Osteocyte (in vitro differentiated cells): Measurements from ENCODE around the gene CYP11A1. TPM values are rescaled to one million over a fixed set of nuclear protein-coding genes. Genes with fewer than 3 reads are reported as not detected.

Experiments used
- DNase-seq: peaks from one replicate; pipeline ENCODE4 v3.0.0; 2021; ENCODE audit warnings: mixed read lengths; ENCODE audit not compliant: unreplicated experiment; ENCODE audit errors: extremely low spot score
- H3K27ac Mint-ChIP-seq: one replicate; pipeline ENCODE4 v1.8.0; 2021; ENCODE audit warnings: mild to moderate bottlenecking, mixed read lengths; ENCODE audit not compliant: unreplicated experiment
- H3K27me3 Mint-ChIP-seq: one replicate; pipeline ENCODE4 v1.8.0; 2021; ENCODE audit warnings: mixed read lengths; ENCODE audit not compliant: unreplicated experiment
- H3K36me3 Mint-ChIP-seq: one replicate; pipeline ENCODE4 v1.8.0; 2021; ENCODE audit warnings: mixed read lengths; ENCODE audit not compliant: unreplicated experiment
- H3K4me1 Mint-ChIP-seq: one replicate; pipeline ENCODE4 v1.8.0; 2021; ENCODE audit warnings: mixed read lengths; ENCODE audit not compliant: unreplicated experiment
- H3K4me3 Mint-ChIP-seq: one replicate; pipeline ENCODE4 v1.8.0; 2021; ENCODE audit warnings: mild to moderate bottlenecking, moderate library complexity, mixed read lengths; ENCODE audit not compliant: unreplicated experiment
- H3K9me3 Mint-ChIP-seq: one replicate; pipeline ENCODE4 v1.8.0; 2021; ENCODE audit warnings: mixed read lengths; ENCODE audit not compliant: unreplicated experiment
- CTCF ChIP-seq: fragments of 200-600 bp; sonication (generic); IDR thresholded peaks from 2 replicates; pipeline ENCODE4 v1.5.0; 2021; ENCODE audit warnings: antibody characterized with exemption, mild to moderate bottlenecking, moderate library complexity
- total RNA-seq: library from RNA; stranded (reverse); gene quantifications from 2 replicates; pipeline ENCODE4 v1.2.1, GENCODE V29; 2021

The CYP11A1 gene
- total RNA-seq, 1 donor from 2014 or later: not detected

DNA sequence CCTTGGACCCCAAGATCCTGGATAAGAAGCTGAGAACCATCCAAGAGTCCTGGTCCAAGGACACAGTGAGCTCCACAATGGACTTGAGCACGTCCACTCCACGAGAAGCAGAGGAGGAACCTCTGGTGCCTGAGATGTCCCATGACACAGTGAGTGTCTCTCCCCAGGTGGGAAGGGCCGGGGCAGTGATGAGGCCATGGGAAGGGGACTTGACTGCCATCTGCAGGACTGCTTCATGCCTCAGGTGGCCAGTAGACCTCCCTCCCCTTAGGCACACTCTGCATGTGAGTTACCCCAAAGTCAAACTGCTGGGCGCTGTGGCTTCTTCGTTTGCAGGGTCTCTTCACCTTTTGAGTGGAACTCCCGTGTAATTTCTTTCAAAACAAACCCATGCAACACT is 71.6 kb downstream of the CYP11A1 start:
- no peak overlapping the region for H3K27ac Mint-ChIP-seq
- H3K36me3 Mint-ChIP-seq: no peaks in the 10 kb centered on the region
- TF ChIP-seq CTCF: no peak
- no peak for DNase-seq
- no peak overlapping the region for H3K4me3 Mint-ChIP-seq
- no peaks in the 10 kb centered on the region for H3K4me1 Mint-ChIP-seq
- H3K27me3 Mint-ChIP-seq: peaks cover 46% of the 10 kb centered on the region
- H3K9me3 Mint-ChIP-seq: no peaks in the 10 kb centered on the region

- Mint-ChIP-seq H3K36me3 (no peaks in the 10 kb centered on the region), H3K27ac (no peak overlapping the region), H3K27me3 (peaks cover 47% of the 10 kb centered on the region), H3K9me3 (no peaks in the 10 kb centered on the region), H3K4me1 (no peaks in the 10 kb centered on the region), H3K4me3 (no peak overlapping the region)
- TF ChIP-seq CTCF: no peak
- DNase-seq: no peak
Measured at GRCh38 chr15:74294010-74294409, 73.4 kb downstream of the CYP11A1 start.

GRCh38 chr15:74293021-74293810 is 74.2 kb downstream of the CYP11A1 start:
- no peaks in the 10 kb centered on the region for H3K36me3 Mint-ChIP-seq
- no peak overlapping the region for H3K4me3 Mint-ChIP-seq
- no peaks in the 10 kb centered on the region for H3K9me3 Mint-ChIP-seq
- H3K27ac Mint-ChIP-seq: no peak overlapping the region
- DNase-seq: no peak
- H3K27me3 Mint-ChIP-seq: peaks cover 54% of the 10 kb centered on the region
- TF ChIP-seq CTCF: no peak
- no peaks in the 10 kb centered on the region for H3K4me1 Mint-ChIP-seq

DNA sequence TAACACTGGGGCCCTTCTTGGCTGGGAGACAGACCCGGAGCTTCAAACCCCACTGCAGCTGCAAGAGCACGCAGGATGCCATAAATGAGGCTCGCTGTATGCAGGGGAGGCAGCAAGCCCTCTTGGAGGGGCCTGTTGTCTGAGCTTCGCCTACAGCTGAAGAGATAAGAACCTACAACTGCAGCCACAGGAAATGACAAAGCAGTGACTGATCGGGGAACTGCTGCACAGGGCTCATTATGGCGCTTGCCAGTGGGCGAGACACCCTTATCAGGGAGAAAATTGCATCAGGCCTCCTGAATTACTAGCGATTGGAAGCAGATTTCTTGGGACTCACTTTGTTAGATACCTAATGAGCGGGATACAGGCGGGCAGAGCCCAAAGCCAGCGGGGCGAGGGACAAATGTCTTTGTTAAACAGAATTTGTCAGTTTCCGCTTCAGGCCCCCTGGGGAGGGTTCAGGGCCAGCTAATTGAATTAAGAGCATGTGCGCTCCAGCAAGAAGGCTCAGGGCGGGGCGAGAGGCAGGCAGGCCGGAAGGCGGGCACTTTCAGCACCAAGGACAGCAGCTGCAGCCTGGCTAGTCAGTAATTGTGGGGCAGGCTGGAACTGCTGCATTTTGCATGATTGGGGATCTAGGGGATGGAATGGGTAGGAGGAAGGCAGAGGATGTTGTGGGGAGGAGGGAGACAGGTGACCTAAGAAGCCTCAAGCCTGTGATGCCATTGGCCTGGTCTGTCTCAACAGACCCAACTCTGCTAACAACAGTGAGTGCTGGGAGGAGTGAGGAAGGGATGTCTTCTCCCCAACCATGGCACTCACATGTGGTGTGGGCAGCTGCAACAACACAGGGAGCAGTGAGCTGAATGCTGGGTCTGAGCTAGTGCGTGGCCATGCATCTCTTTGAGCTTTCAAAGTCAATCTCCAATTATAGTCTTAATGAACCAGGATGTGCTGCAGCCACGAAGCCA is 76.1 kb downstream of the CYP11A1 start:
- Mint-ChIP-seq H3K27me3 (peaks cover 50% of the 10 kb centered on the region), H3K9me3 (no peaks in the 10 kb centered on the region), H3K4me1 (no peaks in the 10 kb centered on the region), H3K4me3 (no peak overlapping the region), H3K27ac (no peak overlapping the region), H3K36me3 (no peaks in the 10 kb centered on the region)
- TF ChIP-seq CTCF: no peak
- DNase-seq: peak; percentile 94

DNA sequence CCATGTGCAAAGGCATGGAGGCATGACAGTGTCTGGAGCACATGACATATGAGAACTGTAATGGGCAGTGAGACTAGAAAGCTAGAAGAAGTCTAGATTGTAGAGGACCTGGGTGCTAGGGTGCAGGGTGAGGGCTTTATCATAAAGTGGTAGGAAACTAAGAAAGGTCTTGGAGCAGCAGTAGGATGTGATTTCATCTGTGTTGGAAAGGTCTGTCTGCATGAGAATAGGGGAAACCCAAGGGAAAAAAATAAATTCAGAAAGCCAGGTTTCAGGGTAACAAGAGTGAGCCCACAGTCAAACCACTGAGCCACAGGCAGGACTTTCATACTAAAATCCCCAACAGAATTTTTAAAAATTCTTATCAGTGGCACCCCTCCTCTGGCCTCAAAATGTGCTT is 76.8 kb downstream of the CYP11A1 start:
- Mint-ChIP-seq H3K4me1 (no peaks in the 10 kb centered on the region), H3K27ac (no peak overlapping the region), H3K36me3 (no peaks in the 10 kb centered on the region), H3K4me3 (no peak overlapping the region), H3K27me3 (peaks cover 53% of the 10 kb centered on the region), H3K9me3 (no peaks in the 10 kb centered on the region)
- no peak for DNase-seq
- no peak for TF ChIP-seq CTCF
